Measurements from ENCODE around the gene ZCCHC24. TPM values are rescaled to one million over a fixed set of nuclear protein-coding genes. Genes with fewer than 3 reads are reported as not detected.

The ZCCHC24 gene
- total and polyA plus RNA-seq, 4 donors, result 42.2 to 99.6 (median 69.8) TPM

- Histone ChIP-seq H3K4me3 (ENCODE audit: low read length in 2 of 2) (no peak overlapping the region), H3K36me3 (ENCODE audit: control insufficient read depth in 1 of 2, insufficient read depth in 2 of 2, low read length in 1 of 2) (no peaks in the 10 kb centered on the region), H3K27me3 (ENCODE audit: control insufficient read depth in 1 of 2, insufficient read depth in 2 of 2, low read length in 1 of 2) (no peaks in the 10 kb centered on the region), H3K9me3 (ENCODE audit: control insufficient read depth, low read length) (no peaks in the 10 kb centered on the region), H3K4me1 (ENCODE audit: control insufficient read depth in 1 of 2, insufficient read depth in 2 of 2, low read length in 2 of 2) (no peaks in the 10 kb centered on the region), H3K27ac (ENCODE audit: low read depth in 1 of 2, low read length in 2 of 2) (no peak overlapping the region)
- DNase-seq (peak; percentile 61 to 79), ATAC-seq (ENCODE audit: low FRiP score) (peak; percentile 30)
- intact Hi-C loops (cut with DNase I), result no loop called here
- 48 to 49% methylated on average over 17 of the region's 17 CpGs for WGBS, 2 donors
These were observed 37.3 kb downstream of the ZCCHC24 start for GRCh38 chr10:79407811-79408795.

DNA sequence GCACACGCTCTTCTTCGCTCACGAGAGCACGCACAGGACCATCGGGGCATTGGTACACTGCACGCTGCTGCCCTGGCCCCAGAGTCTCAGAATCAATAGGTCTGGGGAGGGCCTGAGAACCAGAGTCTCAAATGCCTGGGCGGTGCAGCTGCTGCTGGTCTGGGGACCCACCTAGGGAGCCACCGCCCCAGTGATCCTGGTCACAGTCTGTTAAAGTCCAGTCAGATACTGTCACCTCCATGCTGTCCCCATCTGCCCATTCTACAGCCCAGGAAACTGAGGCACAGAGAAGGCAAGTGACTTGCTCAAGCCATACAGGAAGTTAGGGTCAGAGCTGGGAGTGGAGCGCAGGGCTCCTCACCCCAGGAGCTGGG lies 38.0 kb downstream of the ZCCHC24 start:
- Histone ChIP-seq H3K4me1 (ENCODE audit: control insufficient read depth in 1 of 2, insufficient read depth in 2 of 2, low read length in 2 of 2) (no peaks in the 10 kb centered on the region), H3K27ac (ENCODE audit: low read depth in 1 of 2, low read length in 2 of 2) (no peak overlapping the region), H3K9me3 (ENCODE audit: control insufficient read depth, low read length) (no peaks in the 10 kb centered on the region), H3K27me3 (ENCODE audit: control insufficient read depth in 1 of 2, insufficient read depth in 2 of 2, low read length in 1 of 2) (no peaks in the 10 kb centered on the region), H3K4me3 (ENCODE audit: low read length in 2 of 2) (no peak overlapping the region), H3K36me3 (ENCODE audit: control insufficient read depth in 1 of 2, insufficient read depth in 2 of 2, low read length in 1 of 2) (no peaks in the 10 kb centered on the region)
- ATAC-seq (ENCODE audit: low FRiP score), result no peak
- intact Hi-C loops (cut with DNase I), result no loop called here
- DNase-seq, result peak in 1 of 2 donors; percentile 73
- WGBS, 2 donors, result 95 to 96% methylated on average over 9 of the region's 9 CpGs

DNA sequence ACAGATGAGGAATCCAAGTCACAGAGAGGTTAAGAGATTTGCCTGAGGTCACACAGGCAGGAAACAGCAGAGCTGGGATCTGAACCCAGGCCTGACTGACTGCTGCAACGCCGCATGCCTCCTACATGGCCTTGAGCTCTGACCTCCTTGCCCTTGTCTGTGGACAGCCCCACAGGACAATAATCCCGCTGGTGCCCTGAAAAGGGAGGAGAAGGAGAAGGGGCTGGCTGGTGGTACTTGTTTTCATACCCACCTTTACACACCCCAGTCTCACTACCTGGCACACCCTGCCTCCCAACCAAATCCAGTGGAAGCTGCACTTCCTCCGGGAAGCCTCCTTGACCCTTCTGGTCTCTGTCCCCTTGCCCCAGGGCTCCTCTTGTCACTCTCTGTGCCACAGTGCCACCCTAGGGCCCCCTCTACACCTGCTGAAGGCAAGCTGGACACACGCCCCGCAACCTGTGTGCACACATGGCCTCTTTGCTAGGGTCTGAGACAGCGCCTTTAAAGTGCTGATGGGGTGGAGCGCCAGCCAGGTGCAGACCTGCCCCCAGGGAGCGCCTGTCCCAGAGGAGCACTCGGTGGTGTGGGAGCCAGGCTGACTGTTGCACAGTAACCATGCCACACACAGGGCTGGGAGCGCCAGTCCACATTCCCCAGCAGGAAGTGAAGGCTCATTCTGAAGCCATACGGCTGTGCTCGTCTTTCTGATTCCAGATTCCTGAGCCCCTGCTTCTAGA lies 38.6 kb downstream of the ZCCHC24 start:
- intact Hi-C loops (cut with DNase I), result no loop called here
- DNase-seq (peak in 1 of 2 donors; percentile 52), ATAC-seq (ENCODE audit: low FRiP score) (no peak)
- 82 to 83% methylated on average over 13 of the region's 13 CpGs for whole genome bisulfite sequencing, 2 donors
- H3K36me3 ChIP-seq (ENCODE audit: control insufficient read depth in 1 of 2, insufficient read depth in 2 of 2, low read length in 1 of 2), result no peaks in the 10 kb centered on the region
- no peaks in the 10 kb centered on the region for H3K4me1 ChIP-seq (ENCODE audit: control insufficient read depth in 1 of 2, insufficient read depth in 2 of 2, low read length in 2 of 2)
- no peaks in the 10 kb centered on the region for H3K27me3 ChIP-seq (ENCODE audit: control insufficient read depth in 1 of 2, insufficient read depth in 2 of 2, low read length in 1 of 2)
- no peak overlapping the region for H3K4me3 ChIP-seq (ENCODE audit: low read length in 2 of 2)
- H3K9me3 ChIP-seq (ENCODE audit: control insufficient read depth, low read length), result no peaks in the 10 kb centered on the region
- no peak overlapping the region for H3K27ac ChIP-seq (ENCODE audit: low read depth in 1 of 2, low read length in 2 of 2)

DNA sequence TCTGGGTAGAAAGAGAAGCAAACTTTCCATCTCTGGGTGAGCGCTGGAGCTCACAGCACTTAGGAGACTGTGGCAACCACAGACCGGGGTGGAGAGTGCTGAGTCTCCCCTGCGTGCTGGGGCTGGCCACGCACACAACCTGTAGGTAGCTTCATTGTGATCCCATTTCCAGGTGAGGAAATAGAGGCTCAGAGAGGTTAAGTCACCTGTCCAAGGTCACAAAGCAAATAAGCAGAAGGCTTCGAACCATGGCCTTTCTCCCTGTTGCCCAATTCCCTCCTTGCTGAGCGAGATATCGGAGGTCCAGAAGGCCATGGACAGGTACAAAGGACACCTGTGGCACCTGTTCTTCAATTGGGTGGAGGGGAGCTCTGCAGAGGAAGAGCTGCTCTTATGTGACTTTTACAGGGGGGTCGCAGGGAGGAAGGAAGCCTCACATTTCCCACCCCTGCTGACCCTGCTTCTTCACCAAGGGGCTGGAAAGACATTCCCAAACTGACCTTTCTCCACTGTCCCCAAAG lies 39.4 kb downstream of the ZCCHC24 start:
- no peaks in the 10 kb centered on the region for H3K9me3 ChIP-seq (ENCODE audit: control insufficient read depth, low read length)
- no peak for ATAC-seq (ENCODE audit: low FRiP score)
- H3K4me1 ChIP-seq (ENCODE audit: control insufficient read depth in 1 of 2, insufficient read depth in 2 of 2, low read length in 2 of 2), result no peaks in the 10 kb centered on the region
- intact Hi-C loops (cut with DNase I), result no loop called here
- H3K27me3 ChIP-seq (ENCODE audit: control insufficient read depth in 1 of 2, insufficient read depth in 2 of 2, low read length in 1 of 2), result no peaks in the 10 kb centered on the region
- no peak for DNase-seq
- 76 to 84% methylated on average over 8 of the region's 8 CpGs for WGBS, 2 donors
- H3K27ac ChIP-seq (ENCODE audit: low read depth in 1 of 2, low read length in 2 of 2), result no peak overlapping the region
- H3K36me3 ChIP-seq (ENCODE audit: control insufficient read depth in 1 of 2, insufficient read depth in 2 of 2, low read length in 1 of 2), result no peaks in the 10 kb centered on the region
- H3K4me3 ChIP-seq (ENCODE audit: low read length in 2 of 2), result no peak overlapping the region

GRCh38 chr10:79405221-79405994 lies 40.0 kb downstream of the ZCCHC24 start:
- H3K27ac ChIP-seq (ENCODE audit: low read depth in 1 of 2, low read length in 2 of 2), result no peak overlapping the region
- no peaks in the 10 kb centered on the region for H3K27me3 ChIP-seq (ENCODE audit: control insufficient read depth in 1 of 2, insufficient read depth in 2 of 2, low read length in 1 of 2)
- intact Hi-C loops (cut with DNase I), result no loop called here
- WGBS, 2 donors, result 63 to 71% methylated on average over 13 of the region's 13 CpGs
- no peaks in the 10 kb centered on the region for H3K4me1 ChIP-seq (ENCODE audit: control insufficient read depth in 1 of 2, insufficient read depth in 2 of 2, low read length in 2 of 2)
- no peaks in the 10 kb centered on the region for H3K9me3 ChIP-seq (ENCODE audit: control insufficient read depth, low read length)
- DNase-seq (peak; percentile 45 to 68), ATAC-seq (ENCODE audit: low FRiP score) (no peak)
- H3K36me3 ChIP-seq (ENCODE audit: control insufficient read depth in 1 of 2, insufficient read depth in 2 of 2, low read length in 1 of 2), result no peaks in the 10 kb centered on the region
- H3K4me3 ChIP-seq (ENCODE audit: low read length in 2 of 2), result no peak overlapping the region

GRCh38 chr10:79404690-79405131 lies 40.7 kb downstream of the ZCCHC24 start:
- peak in 1 of 2 donors; percentile 35 for DNase-seq
- Histone ChIP-seq H3K4me3 (ENCODE audit: low read length in 2 of 2) (no peak overlapping the region), H3K27me3 (ENCODE audit: control insufficient read depth in 1 of 2, insufficient read depth in 2 of 2, low read length in 1 of 2) (no peaks in the 10 kb centered on the region), H3K27ac (ENCODE audit: low read depth in 1 of 2, low read length in 2 of 2) (no peak overlapping the region), H3K36me3 (ENCODE audit: control insufficient read depth in 1 of 2, insufficient read depth in 2 of 2, low read length in 1 of 2) (no peaks in the 10 kb centered on the region), H3K4me1 (ENCODE audit: control insufficient read depth in 1 of 2, insufficient read depth in 2 of 2, low read length in 2 of 2) (no peaks in the 10 kb centered on the region), H3K9me3 (ENCODE audit: control insufficient read depth, low read length) (no peaks in the 10 kb centered on the region)
- WGBS, 2 donors, result 81 to 93% methylated on average over 5 of the region's 5 CpGs
- no peak for ATAC-seq (ENCODE audit: low FRiP score)
- intact Hi-C loops (cut with DNase I), result loop anchor here (5.0 kb wide), 2 partner anchors 33 to 38 kb away; no protein-coding TSS in a partner anchor

DNA sequence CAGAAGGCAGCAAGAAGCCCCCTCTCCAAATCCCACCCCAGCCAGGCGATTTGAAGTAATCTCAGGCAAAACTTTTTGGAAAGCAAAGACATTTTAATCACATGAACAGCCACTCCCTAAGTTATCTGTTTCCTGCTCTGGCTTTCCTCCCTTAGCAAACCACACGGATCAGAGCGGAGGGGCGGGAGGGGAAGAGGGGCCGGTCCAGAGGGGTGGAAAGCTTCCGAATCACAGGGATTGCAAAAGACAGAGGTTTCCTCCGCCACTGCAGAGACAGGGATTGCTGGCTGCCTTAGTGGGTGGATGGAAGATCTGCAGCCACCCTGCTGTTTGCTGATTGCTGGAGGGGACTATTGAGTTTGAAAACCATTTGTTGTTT lies 41.2 kb downstream of the ZCCHC24 start:
- WGBS, 2 donors, result 43 to 61% methylated on average over 6 to 7 of the region's 7 CpGs
- Histone ChIP-seq H3K36me3 (ENCODE audit: control insufficient read depth in 1 of 2, insufficient read depth in 2 of 2, low read length in 1 of 2) (no peaks in the 10 kb centered on the region), H3K27me3 (ENCODE audit: control insufficient read depth in 1 of 2, insufficient read depth in 2 of 2, low read length in 1 of 2) (no peaks in the 10 kb centered on the region), H3K4me3 (ENCODE audit: low read length in 2 of 2) (no peak overlapping the region), H3K9me3 (ENCODE audit: control insufficient read depth, low read length) (no peaks in the 10 kb centered on the region), H3K27ac (ENCODE audit: low read depth in 1 of 2, low read length in 2 of 2) (no peak overlapping the region), H3K4me1 (ENCODE audit: control insufficient read depth in 1 of 2, insufficient read depth in 2 of 2, low read length in 2 of 2) (no peaks in the 10 kb centered on the region)
- intact Hi-C loops (cut with DNase I), result loop anchor here (5.0 kb wide), 2 partner anchors 33 to 38 kb away; no protein-coding TSS in a partner anchor
- peak; percentile 50 for ATAC-seq (ENCODE audit: low FRiP score)
- DNase-seq, result peak; percentile 77 to 84
